ENCODE measurements around the gene STIM1. TPM values are rescaled to one million over a fixed set of nuclear protein-coding genes. Genes with fewer than 3 reads are reported as not detected.

Gene STIM1
- total RNA-seq, 4 donors from 2014 or later, result 65.2 to 150 (median 92.6) TPM

DNA sequence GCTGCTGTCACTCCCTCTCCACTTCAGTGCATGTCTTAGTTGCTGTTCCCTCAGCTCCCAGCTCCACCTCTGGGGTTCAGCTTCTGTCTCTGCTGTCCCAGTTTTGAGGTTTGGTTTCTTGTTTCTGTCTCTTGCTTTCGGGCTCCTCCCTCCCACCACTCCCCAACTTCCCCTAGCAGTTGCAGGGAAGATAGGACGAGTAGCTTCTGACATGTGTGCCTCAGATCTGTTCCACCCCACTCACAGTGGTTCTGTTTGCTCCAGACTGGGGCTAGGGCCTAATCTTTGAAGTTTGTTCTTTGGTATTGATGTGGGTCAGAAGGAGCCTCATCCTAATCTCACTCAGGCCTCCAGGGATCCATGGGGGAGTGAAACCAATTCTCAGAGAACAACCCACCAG, 236.6 kb downstream of the STIM1 start:
- H3K36me3 ChIP-seq, result peaks cover 6 to 47% (median 31%) of the 10 kb centered on the region in 4 donors
- H3K27me3 ChIP-seq, result no peaks in the 10 kb centered on the region
- 48% methylated on average over 2 of the region's 2 CpGs for WGBS
- TF ChIP-seq, protein P1, sequence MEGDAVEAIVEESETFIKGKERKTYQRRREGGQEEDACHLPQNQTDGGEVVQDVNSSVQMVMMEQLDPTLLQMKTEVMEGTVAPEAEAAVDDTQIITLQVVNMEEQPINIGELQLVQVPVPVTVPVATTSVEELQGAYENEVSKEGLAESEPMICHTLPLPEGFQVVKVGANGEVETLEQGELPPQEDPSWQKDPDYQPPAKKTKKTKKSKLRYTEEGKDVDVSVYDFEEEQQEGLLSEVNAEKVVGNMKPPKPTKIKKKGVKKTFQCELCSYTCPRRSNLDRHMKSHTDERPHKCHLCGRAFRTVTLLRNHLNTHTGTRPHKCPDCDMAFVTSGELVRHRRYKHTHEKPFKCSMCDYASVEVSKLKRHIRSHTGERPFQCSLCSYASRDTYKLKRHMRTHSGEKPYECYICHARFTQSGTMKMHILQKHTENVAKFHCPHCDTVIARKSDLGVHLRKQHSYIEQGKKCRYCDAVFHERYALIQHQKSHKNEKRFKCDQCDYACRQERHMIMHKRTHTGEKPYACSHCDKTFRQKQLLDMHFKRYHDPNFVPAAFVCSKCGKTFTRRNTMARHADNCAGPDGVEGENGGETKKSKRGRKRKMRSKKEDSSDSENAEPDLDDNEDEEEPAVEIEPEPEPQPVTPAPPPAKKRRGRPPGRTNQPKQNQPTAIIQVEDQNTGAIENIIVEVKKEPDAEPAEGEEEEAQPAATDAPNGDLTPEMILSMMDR (IDR thresholded peaks at IDR 0.05), result no peak
- TF ChIP-seq POLR2A (IDR thresholded peaks at IDR 0.05; ENCODE audit: low read depth) (no peak), POLR2AphosphoS5 (IDR thresholded peaks at IDR 0.05) (no peak), EP300 (IDR thresholded peaks at IDR 0.05) (no peak)
- no peak overlapping the region for H3K4me3 ChIP-seq
- no peaks in the 10 kb centered on the region for H3K9me3 ChIP-seq
- H3K27ac ChIP-seq (replicated peaks in 1 of 4), result no peak overlapping the region
- peaks cover 16 to 30% (median 25%) of the 10 kb centered on the region in 4 donors for H3K4me1 ChIP-seq
- intact Hi-C loops (cut with DNase I), result no loop called here
- no peak for DNase-seq (ENCODE audit: extremely low spot score)

DNA sequence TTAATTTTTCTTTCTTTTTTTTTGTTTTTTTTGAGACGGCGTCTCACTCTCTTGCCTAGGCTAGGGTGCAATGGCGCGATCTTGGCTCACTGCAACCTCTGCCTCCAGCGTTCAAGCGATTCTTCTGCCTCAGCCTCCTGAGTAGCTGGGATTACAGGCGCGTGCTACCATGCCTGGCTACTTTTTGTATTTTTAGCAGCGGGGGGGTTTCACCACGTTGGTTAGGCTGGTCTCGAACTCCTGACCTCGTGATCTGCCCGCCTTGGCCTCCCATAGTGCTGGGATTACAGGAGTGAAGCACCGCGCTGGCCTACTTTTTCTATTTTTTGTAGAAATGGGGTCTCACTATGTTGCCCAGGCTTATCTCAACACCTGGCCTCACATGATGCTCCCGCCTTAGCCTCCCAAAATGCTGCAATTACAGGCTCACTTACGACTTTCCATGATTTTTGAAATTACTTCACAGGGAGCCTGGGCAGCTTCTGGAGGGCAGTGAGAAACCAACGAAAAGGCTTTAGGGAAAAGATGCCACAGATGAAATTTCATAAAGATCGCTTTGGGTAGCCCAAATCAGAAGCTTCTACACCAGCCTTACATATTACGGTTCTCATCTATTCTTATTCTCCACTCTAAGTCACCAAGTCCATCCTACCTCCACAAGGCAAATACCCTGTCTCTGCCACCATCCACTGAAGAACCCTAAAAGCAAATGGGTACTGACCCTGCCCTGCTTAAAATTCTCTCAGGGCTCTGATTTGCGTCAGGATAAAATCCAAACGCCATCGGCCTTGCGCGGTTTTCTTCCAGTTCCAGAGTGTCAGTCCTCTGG, 238.3 kb downstream of the STIM1 start:
- TF ChIP-seq POLR2AphosphoS5 (IDR thresholded peaks at IDR 0.05), result no peak
- no peak for TF ChIP-seq EP300 (IDR thresholded peaks at IDR 0.05)
- TF ChIP-seq, protein P1 (IDR thresholded peaks at IDR 0.05), result no peak
- no peak for TF ChIP-seq POLR2A (IDR thresholded peaks at IDR 0.05; ENCODE audit: low read depth)
- Histone ChIP-seq H3K4me3 (peak overlapping the region; percentile 73 to 85 (median 80)), H3K4me1 (peaks cover 16 to 38% (median 29%) of the 10 kb centered on the region in 4 donors), H3K9me3 (no peaks in the 10 kb centered on the region), H3K27me3 (no peaks in the 10 kb centered on the region), H3K36me3 (peaks cover 0 to 31% (median 16%) of the 10 kb centered on the region in 4 donors), H3K27ac (replicated peaks in 1 of 4) (peak overlapping the region; percentile 93 to 97 (median 96))
- WGBS, result 70% methylated on average over 25 of the region's 25 CpGs
- intact Hi-C loops (cut with DNase I), result no loop called here
- DNase-seq (ENCODE audit: extremely low spot score), result no peak

DNA sequence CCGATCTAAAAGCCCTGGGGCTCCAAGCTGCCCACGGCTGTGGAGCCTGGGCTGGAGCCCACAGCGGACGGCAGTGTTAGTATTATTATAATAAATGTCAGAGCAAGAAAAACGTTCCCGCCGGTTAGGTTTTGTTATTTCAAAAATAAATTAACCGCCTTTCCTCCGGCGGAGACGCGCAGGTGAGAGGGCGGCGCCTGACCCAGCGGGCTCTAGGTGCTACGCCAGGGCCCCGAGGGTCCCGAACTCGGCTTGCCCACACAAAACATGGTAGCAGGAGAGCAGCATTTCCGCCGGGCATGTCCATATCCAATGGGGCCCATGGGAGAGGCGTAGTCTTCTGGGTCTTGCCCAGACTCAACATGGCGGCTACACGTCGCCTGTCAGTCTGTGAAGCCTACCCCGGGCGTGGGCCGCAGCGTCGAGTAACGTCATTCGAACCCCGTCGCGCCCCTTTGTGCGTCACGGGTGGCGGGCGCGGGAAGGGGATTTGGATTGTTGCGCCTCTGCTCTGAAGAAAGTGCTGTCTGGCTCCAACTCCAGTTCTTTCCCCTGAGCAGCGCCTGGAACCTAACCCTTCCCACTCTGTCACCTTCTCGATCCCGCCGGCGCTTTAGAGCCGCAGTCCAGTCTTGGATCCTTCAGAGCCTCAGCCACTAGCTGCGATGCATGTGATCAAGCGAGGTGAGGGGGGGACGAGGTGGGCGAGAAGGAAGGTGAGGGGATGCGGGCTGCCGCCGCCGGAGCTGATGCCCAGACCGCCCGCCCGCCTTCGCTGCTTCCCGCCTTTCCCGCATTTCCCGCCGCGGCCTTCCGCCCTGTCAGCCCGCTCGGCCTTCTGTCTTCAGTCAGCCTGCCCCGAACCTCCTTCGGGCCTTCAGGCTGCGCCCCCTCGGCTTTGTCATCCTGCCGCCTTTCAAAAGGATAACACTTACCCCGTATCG, 239.2 kb downstream of the STIM1 start, which contains the start of gene RRM1:
TSS of gene RRM1 (plus strand) at position 452 of the 944 bp plus-strand sequence. CDS start at position 666, 214 bp downstream.
- H3K4me1 ChIP-seq, result peaks cover 16 to 38% (median 29%) of the 10 kb centered on the region in 4 donors
- DNase-seq (ENCODE audit: extremely low spot score), result peak; percentile 97
- H3K4me3 ChIP-seq, result peak within 1 kb of the TSS; percentile 73 to 85 (median 80)
- H3K27ac ChIP-seq (replicated peaks in 1 of 4), result peak within 1 kb of the TSS; percentile 93 to 97 (median 96)
- intact Hi-C loops (cut with DNase I), result no loop called here
- no peaks in the 10 kb centered on the region for H3K27me3 ChIP-seq
- under 1% methylated on average over 53 of the region's 74 CpGs for WGBS
- peaks cover 0 to 25% (median 12%) of the 10 kb centered on the region in 4 donors for H3K36me3 ChIP-seq
- TF ChIP-seq, protein P1 (IDR thresholded peaks at IDR 0.05), result no peak
- no peak for TF ChIP-seq POLR2A (IDR thresholded peaks at IDR 0.05; ENCODE audit: low read depth)
- no peak for TF ChIP-seq EP300 (IDR thresholded peaks at IDR 0.05)
- peak; percentile 90 to 95 for TF ChIP-seq POLR2AphosphoS5 (IDR thresholded peaks at IDR 0.05)
- no peaks in the 10 kb centered on the region for H3K9me3 ChIP-seq

DNA sequence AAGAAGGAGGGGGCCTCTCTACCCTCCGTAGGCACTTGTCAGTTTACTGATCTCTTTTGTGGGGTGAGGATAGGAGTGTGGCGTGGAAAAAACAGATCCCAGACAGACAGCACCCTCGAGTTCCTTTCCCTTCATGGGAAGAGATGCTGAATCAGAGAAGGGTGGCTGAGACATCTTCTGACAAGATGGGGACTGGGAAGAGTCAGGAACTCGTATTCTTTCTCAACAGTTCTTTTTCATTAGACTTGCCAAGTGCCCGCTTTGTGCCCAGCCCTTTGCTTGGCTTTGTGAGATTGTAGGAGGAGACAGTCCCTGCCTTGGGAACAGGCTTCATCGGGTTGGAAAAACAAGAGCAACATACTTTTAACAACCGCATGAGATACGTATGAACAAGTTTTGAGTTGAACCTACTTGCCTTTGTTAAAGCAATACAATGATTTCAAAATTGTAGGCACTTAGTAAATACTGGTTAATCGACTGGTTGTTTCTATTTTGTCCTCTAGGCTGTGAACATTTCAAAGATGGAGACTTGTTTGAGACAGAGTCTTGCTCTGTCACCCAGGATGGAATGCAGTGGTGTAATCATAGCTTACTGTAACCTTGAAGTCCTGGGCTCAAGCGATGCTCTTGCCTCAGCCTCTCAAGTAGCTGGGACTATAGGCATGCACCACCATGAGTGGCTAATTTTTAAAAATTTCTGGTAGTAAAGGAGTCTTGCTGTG, 240.2 kb downstream of the STIM1 start:
- intact Hi-C loops (cut with DNase I), result no loop called here
- H3K27me3 ChIP-seq, result no peaks in the 10 kb centered on the region
- H3K27ac ChIP-seq (replicated peaks in 1 of 4), result peak overlapping the region; percentile 93 to 97 (median 96)
- no peak for DNase-seq (ENCODE audit: extremely low spot score)
- TF ChIP-seq, protein P1 (IDR thresholded peaks at IDR 0.05), result no peak
- TF ChIP-seq POLR2A (IDR thresholded peaks at IDR 0.05; ENCODE audit: low read depth) (no peak), EP300 (IDR thresholded peaks at IDR 0.05) (no peak), POLR2AphosphoS5 (IDR thresholded peaks at IDR 0.05) (no peak)
- 14% methylated on average over 10 of the region's 10 CpGs for WGBS
- H3K4me1 ChIP-seq, result peaks cover 16 to 38% (median 29%) of the 10 kb centered on the region in 4 donors
- H3K36me3 ChIP-seq, result peaks cover 0 to 14% (median 5%) of the 10 kb centered on the region in 4 donors
- peak overlapping the region; percentile 73 to 85 (median 80) for H3K4me3 ChIP-seq
- H3K9me3 ChIP-seq, result no peaks in the 10 kb centered on the region

Data from esophagus muscularis mucosa (tissue), 4 donors.